T-cell (primary cell): ENCODE measurements around the gene ADAMTS17. TPM values are rescaled to one million over a fixed set of nuclear protein-coding genes. Genes with fewer than 3 reads are reported as not detected.

ENCODE experiments used
- ATAC-seq, 4 experiments: fragments of 200-7000 bp in 3 of 4; fragments of 150-1000 bp in 1 of 4; cut with Tn5 transposase; replicated peaks in 1 of 4; 1 replicate in 3 of 4; 2 replicates in 1 of 4; pipeline ENCODE4 v1.10.0; 2021; ENCODE audit warnings: moderate library complexity in 3 of 4, mild to moderate bottlenecking in 2 of 4, moderate number of reproducible peaks in 1 of 4
- CTCF ChIA-PET, 2 donors: fragments of 300-600 bp; sonication (Branson Sonifier 250); formaldehyde crosslinking; loops; one replicate each; lab custom pipeline; 2022; ENCODE audit warnings: antibody characterized with exemption in 2 of 2; lab: Charles Lee
- POLR2A ChIA-PET, 2 donors: fragments of 300-600 bp; sonication (Branson Sonifier 250); formaldehyde crosslinking; loops; one replicate each; lab custom pipeline; 2022; ENCODE audit warnings: antibody characterized with exemption in 2 of 2; lab: Charles Lee
- DNase-seq, 35 experiments: peaks; one replicate each; pipeline versions ENCODE4 v3.0.0 to v3.0.0-alpha.2; 2013 to 2023
- H3K27ac ChIP-seq: one replicate; pipeline ENCODE4 v1.5.1; 2013; ENCODE audit warnings: low read length
- H3K27me3 ChIP-seq, 2 experiments: replicated peaks in 1 of 2; 1 replicate in 1 of 2; 2 replicates in 1 of 2; pipeline versions ENCODE4 v1.6.1 to v1.7.0; 2013; ENCODE audit warnings: low read length in 1 of 2, mixed read lengths in 1 of 2; ENCODE audit not compliant: control insufficient read depth in 2 of 2, insufficient read depth in 2 of 2; ENCODE audit errors: extremely low read depth in 1 of 2
- H3K36me3 ChIP-seq, 2 donors: 1 replicate in 1 of 2; 2 replicates in 1 of 2; pipeline versions ENCODE4 v1.6.1 to v1.7.0; 2013; ENCODE audit warnings: low read length in 1 of 2; ENCODE audit not compliant: control insufficient read depth in 2 of 2, insufficient read depth in 1 of 2; ENCODE audit errors: extremely low read depth in 1 of 2
- H3K4me1 ChIP-seq, 2 experiments: 1 replicate in 1 of 2; 2 replicates in 1 of 2; pipeline versions ENCODE4 v1.6.1 to v1.7.0; 2013; ENCODE audit warnings: low read length in 2 of 2, mixed read lengths in 1 of 2; ENCODE audit not compliant: insufficient read depth in 2 of 2, control insufficient read depth in 1 of 2; ENCODE audit errors: extremely low read depth in 1 of 2
- H3K4me3 ChIP-seq, 2 donors: 1 replicate in 1 of 2; 2 replicates in 1 of 2; pipeline versions ENCODE4 v1.5.1 to v1.7.0; 2013; ENCODE audit warnings: mild to moderate bottlenecking in 2 of 2, low read length in 1 of 2, moderate library complexity in 1 of 2; ENCODE audit not compliant: control insufficient read depth in 1 of 2; ENCODE audit errors: extremely low read depth in 1 of 2
- H3K9me3 ChIP-seq: 2 replicates; pipeline ENCODE4 v1.7.0; 2013
- H3K27ac Mint-ChIP-seq, 2 donors: one replicate each; pipeline ENCODE4 v1.8.0; 2020 to 2021; ENCODE audit warnings: mild to moderate bottlenecking in 2 of 2, mixed read lengths in 2 of 2
- H3K27me3 Mint-ChIP-seq, 2 donors: one replicate each; pipeline ENCODE4 v1.8.0; 2021 to 2022; ENCODE audit warnings: mixed read lengths in 2 of 2
- H3K36me3 Mint-ChIP-seq: one replicate; pipeline ENCODE4 v1.8.0; 2021; ENCODE audit warnings: mixed read lengths
- H3K4me1 Mint-ChIP-seq, 3 donors: one replicate each; pipeline ENCODE4 v1.8.0; 2020 to 2022; ENCODE audit warnings: mixed read lengths in 3 of 3, mild to moderate bottlenecking in 1 of 3
- H3K4me3 Mint-ChIP-seq, 3 donors: one replicate each; pipeline ENCODE4 v1.8.0; 2020 to 2022; ENCODE audit warnings: mild to moderate bottlenecking in 3 of 3, mixed read lengths in 3 of 3, moderate library complexity in 3 of 3
- H3K9me3 Mint-ChIP-seq, 3 donors: one replicate each; pipeline ENCODE4 v1.8.0; 2020 to 2022; ENCODE audit warnings: mixed read lengths in 3 of 3
- WGBS: methylation state at CpG from one replicate; pipeline ENCODE4 v1.1.5; 2013; ENCODE audit warnings: missing lambda C conversion rate; ENCODE audit not compliant: insufficient coverage; 5-methylcytosine and 5-hydroxymethylcytosine counted together
- total RNA-seq, 35 experiments: library from RNA in 6 of 35; stranded (reverse) in 6 of 35; fragments of 120-200 nt in 1 of 35; gene quantifications; one replicate each; pipeline versions ENCODE4 v1.2.1 to v1.2.4 and lab custom pipeline; 2013 to 2026

ADAMTS17 gene
- total RNA-seq, 5 donors from 2014 or later (not counting 1 experiment from before 2014, with no cell fraction given), result 8.9 to 17.8 (median 11.6) TPM

- Histone ChIP-seq H3K27ac (no peak overlapping the region), H3K27me3 (no peaks in the 10 kb centered on the region), H3K4me1 (no peaks in the 10 kb centered on the region), H3K9me3 (no peaks in the 10 kb centered on the region), H3K36me3 (no peaks in the 10 kb centered on the region), H3K4me3 (no peak overlapping the region)
- H3K4me1 Mint-ChIP-seq, result peaks cover 0 to 7% (median 2%) of the 10 kb centered on the region in 3 donors
- no peak for DNase-seq
- H3K27me3 Mint-ChIP-seq, result no peaks in the 10 kb centered on the region
- peaks cover 10 to 14% (median 11%) of the 10 kb centered on the region in 3 donors for H3K9me3 Mint-ChIP-seq
- CTCF ChIA-PET, result no interaction called here
- peaks cover 20% of the 10 kb centered on the region for H3K36me3 Mint-ChIP-seq
- H3K27ac Mint-ChIP-seq, result no peak overlapping the region
- no peak overlapping the region for H3K4me3 Mint-ChIP-seq
- no peak for ATAC-seq
- POLR2A ChIA-PET, result no interaction called here
- WGBS, result 94% methylated on average over 3 of the region's 5 CpGs
Measured at GRCh38 chr15:100171411-100171810, 170.4 kb downstream of the ADAMTS17 start.

GRCh38 chr15:100170291-100171210 is 171.2 kb downstream of the ADAMTS17 start:
- no peaks in the 10 kb centered on the region for H3K27me3 Mint-ChIP-seq
- Histone ChIP-seq H3K9me3 (no peaks in the 10 kb centered on the region), H3K4me3 (no peak overlapping the region), H3K27me3 (no peaks in the 10 kb centered on the region), H3K36me3 (no peaks in the 10 kb centered on the region), H3K4me1 (no peaks in the 10 kb centered on the region), H3K27ac (no peak overlapping the region)
- H3K36me3 Mint-ChIP-seq, result peaks cover 20% of the 10 kb centered on the region
- H3K27ac Mint-ChIP-seq, result peak overlapping the region; percentile 36 to 65
- peak in 1 of 35 experiments; percentile 7 for DNase-seq
- peaks cover 5 to 8% (median 5%) of the 10 kb centered on the region in 3 donors for H3K9me3 Mint-ChIP-seq
- ChIA-PET CTCF (no interaction called here), POLR2A (no interaction called here)
- no peak for ATAC-seq
- H3K4me3 Mint-ChIP-seq, result no peak overlapping the region
- peaks cover 0 to 7% (median 2%) of the 10 kb centered on the region in 3 donors for H3K4me1 Mint-ChIP-seq
- WGBS, result 43% methylated on average over 3 of the region's 8 CpGs

GRCh38 chr15:100169615-100170290 is 172.0 kb downstream of the ADAMTS17 start:
- no peaks in the 10 kb centered on the region for H3K9me3 ChIP-seq
- DNase-seq, result no peak
- H3K27ac Mint-ChIP-seq, result peak overlapping the region; percentile 36 to 65
- H3K4me1 Mint-ChIP-seq, result peaks cover 0 to 7% (median 2%) of the 10 kb centered on the region in 3 donors
- H3K27ac ChIP-seq, result no peak overlapping the region
- peaks cover 20% of the 10 kb centered on the region for H3K36me3 Mint-ChIP-seq
- CTCF ChIA-PET, result no interaction called here
- H3K27me3 Mint-ChIP-seq, result no peaks in the 10 kb centered on the region
- WGBS, result 88% methylated on average over 7 of the region's 20 CpGs
- ATAC-seq, result no peak
- no peaks in the 10 kb centered on the region for H3K4me1 ChIP-seq
- H3K27me3 ChIP-seq, result no peaks in the 10 kb centered on the region
- no peaks in the 10 kb centered on the region for H3K36me3 ChIP-seq
- no peak overlapping the region for H3K4me3 ChIP-seq
- peaks cover 0 to 5% (median 5%) of the 10 kb centered on the region in 3 donors for H3K9me3 Mint-ChIP-seq
- H3K4me3 Mint-ChIP-seq, result no peak overlapping the region
- POLR2A ChIA-PET, result no interaction called here

GRCh38 chr15:100168787-100169186 is 173.0 kb downstream of the ADAMTS17 start:
- CTCF ChIA-PET, result no interaction called here
- POLR2A ChIA-PET, result no interaction called here
- no peaks in the 10 kb centered on the region for H3K27me3 ChIP-seq
- H3K4me3 ChIP-seq, result no peak overlapping the region
- ATAC-seq (no peak), DNase-seq (no peak)
- no peak overlapping the region for H3K4me3 Mint-ChIP-seq
- H3K27ac Mint-ChIP-seq, result no peak overlapping the region
- peaks cover 20% of the 10 kb centered on the region for H3K36me3 Mint-ChIP-seq
- whole genome bisulfite sequencing, result 86% methylated on average over 11 of the region's 11 CpGs
- no peaks in the 10 kb centered on the region for H3K27me3 Mint-ChIP-seq
- H3K9me3 Mint-ChIP-seq, result peaks cover 0 to 5% (median 0%) of the 10 kb centered on the region in 3 donors
- no peaks in the 10 kb centered on the region for H3K9me3 ChIP-seq
- no peaks in the 10 kb centered on the region for H3K36me3 ChIP-seq
- H3K27ac ChIP-seq, result no peak overlapping the region
- H3K4me1 Mint-ChIP-seq, result peaks cover 0 to 7% (median 2%) of the 10 kb centered on the region in 3 donors
- H3K4me1 ChIP-seq, result no peaks in the 10 kb centered on the region

- no peaks in the 10 kb centered on the region for H3K36me3 ChIP-seq
- peaks cover 0 to 5% (median 0%) of the 10 kb centered on the region in 3 donors for H3K9me3 Mint-ChIP-seq
- no peaks in the 10 kb centered on the region for H3K9me3 ChIP-seq
- no peak overlapping the region for H3K4me3 Mint-ChIP-seq
- H3K27ac ChIP-seq, result no peak overlapping the region
- DNase-seq (no peak), ATAC-seq (no peak)
- peaks cover 20% of the 10 kb centered on the region for H3K36me3 Mint-ChIP-seq
- H3K27me3 ChIP-seq, result no peaks in the 10 kb centered on the region
- 81% methylated on average over 5 of the region's 15 CpGs for WGBS
- ChIA-PET CTCF (no interaction called here), POLR2A (no interaction called here)
- no peaks in the 10 kb centered on the region for H3K27me3 Mint-ChIP-seq
- H3K4me3 ChIP-seq, result no peak overlapping the region
- peaks cover 0 to 7% (median 2%) of the 10 kb centered on the region in 3 donors for H3K4me1 Mint-ChIP-seq
- H3K27ac Mint-ChIP-seq, result no peak overlapping the region
- H3K4me1 ChIP-seq, result no peaks in the 10 kb centered on the region
Measured at GRCh38 chr15:100167884-100168375, 173.8 kb downstream of the ADAMTS17 start.

GRCh38 chr15:100166313-100166712 is 175.5 kb downstream of the ADAMTS17 start:
- H3K4me3 Mint-ChIP-seq, result no peak overlapping the region
- H3K27ac ChIP-seq, result no peak overlapping the region
- ATAC-seq, result no peak
- H3K4me3 ChIP-seq, result no peak overlapping the region
- H3K4me1 Mint-ChIP-seq, result peaks cover 0 to 7% (median 2%) of the 10 kb centered on the region in 3 donors
- no CpG with 5 or more reads among the region's 1 CpG for WGBS
- H3K27ac Mint-ChIP-seq, result no peak overlapping the region
- H3K9me3 Mint-ChIP-seq, result no peaks in the 10 kb centered on the region
- no peaks in the 10 kb centered on the region for H3K27me3 ChIP-seq
- no peaks in the 10 kb centered on the region for H3K9me3 ChIP-seq
- no peak for DNase-seq
- ChIA-PET CTCF (no interaction called here), POLR2A (no interaction called here)
- no peaks in the 10 kb centered on the region for H3K36me3 ChIP-seq
- no peaks in the 10 kb centered on the region for H3K27me3 Mint-ChIP-seq
- peaks cover 20% of the 10 kb centered on the region for H3K36me3 Mint-ChIP-seq
- H3K4me1 ChIP-seq, result no peaks in the 10 kb centered on the region
